Measurements from ENCODE around the gene ADGRL3. TPM values are rescaled to one million over a fixed set of nuclear protein-coding genes. Genes with fewer than 3 reads are reported as not detected.

The ADGRL3 gene
- total and polyA plus RNA-seq, 2 donors (not counting 1 experiment from before 2014, with no cell fraction given) = not detected

DNA sequence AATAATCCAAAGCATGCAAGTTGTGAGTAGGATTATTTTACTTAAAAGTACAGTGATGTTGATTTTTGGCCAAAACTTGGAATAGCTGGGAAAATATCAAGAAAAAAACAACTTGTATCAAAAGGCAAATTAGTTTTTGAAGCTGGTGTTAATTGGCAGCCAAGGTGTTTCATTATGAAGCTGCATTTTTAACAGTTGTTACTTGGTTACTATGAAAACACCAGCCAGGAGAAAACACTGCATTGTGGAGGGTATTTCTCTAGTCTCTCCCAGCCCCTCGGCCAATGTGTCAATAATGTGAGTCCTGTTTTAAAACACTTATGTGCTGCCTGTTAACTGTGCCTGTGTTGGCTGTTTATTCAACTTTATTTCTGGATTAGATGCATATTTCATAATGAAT is 733.4 kb downstream of the ADGRL3 start:
- ChIA-PET CTCF (no interaction called here), POLR2A (no interaction called here)
- no peak overlapping the region for H2AFZ ChIP-seq (ENCODE audit: insufficient read depth, low read depth, low read length, poor library complexity, severe bottlenecking)
- no peaks in the 10 kb centered on the region for H4K20me1 ChIP-seq (ENCODE audit: control insufficient read depth, insufficient read depth, low read length, poor library complexity, severe bottlenecking)
- no peaks in the 10 kb centered on the region for H3K9me3 ChIP-seq (ENCODE audit: control extremely low read depth in 1 of 3, control insufficient read depth in 2 of 3, insufficient read depth in 1 of 3, low read length in 2 of 3)
- H3K4me3 Mint-ChIP-seq = no peak overlapping the region
- intact Hi-C loops (cut with micrococcal nuclease) = no loop called here
- ATAC-seq (ENCODE audit: low read depth) = no peak
- H3K79me2 ChIP-seq (ENCODE audit: control insufficient read depth, insufficient read depth, low read length) = no peaks in the 10 kb centered on the region
- 83% methylated on average over 1 of the region's 1 CpG for WGBS (ENCODE audit: insufficient coverage)
- no peak overlapping the region for H3K27ac Mint-ChIP-seq
- H3K4me1 ChIP-seq (ENCODE audit: control insufficient read depth in 2 of 2, insufficient read depth in 2 of 2, low read length in 2 of 2) = no peaks in the 10 kb centered on the region
- no peaks in the 10 kb centered on the region for H3K4me1 Mint-ChIP-seq
- H3K36me3 ChIP-seq (replicated peaks in 1 of 2; ENCODE audit: control extremely low read depth in 1 of 2, control insufficient read depth in 1 of 2, extremely low read depth in 1 of 2, insufficient read depth in 2 of 2, low read length in 1 of 2) = no peaks in the 10 kb centered on the region
- no peak overlapping the region for H3K27ac ChIP-seq (ENCODE audit: low read length in 2 of 2)
- no peak overlapping the region for H3K9ac ChIP-seq (ENCODE audit: low read length)
- no peak overlapping the region for H3K4me3 ChIP-seq (ENCODE audit: control extremely low read depth in 1 of 5, extremely low read depth in 1 of 5, insufficient read depth in 1 of 5, low read depth in 2 of 5, low read length in 4 of 5)
- H3K27me3 ChIP-seq (replicated peaks in 1 of 4; ENCODE audit: control extremely low read depth in 1 of 4, control insufficient read depth in 3 of 4, insufficient read depth in 4 of 4, low read length in 3 of 4) = no peaks in the 10 kb centered on the region
- no peaks in the 10 kb centered on the region for H3K27me3 Mint-ChIP-seq
- no peak for DNase-seq
- H3K4me2 ChIP-seq (replicated peaks; ENCODE audit: low read depth, low read length, poor library complexity, severe bottlenecking) = no peak overlapping the region
- H3K9me3 Mint-ChIP-seq (ENCODE audit: insufficient read depth) = no peaks in the 10 kb centered on the region
- no peak for TF ChIP-seq CTCF (IDR thresholded peaks at IDR 0.05)

- Histone ChIP-seq H3K36me3 (replicated peaks in 1 of 2; ENCODE audit: control extremely low read depth in 1 of 2, control insufficient read depth in 1 of 2, extremely low read depth in 1 of 2, insufficient read depth in 2 of 2, low read length in 1 of 2) (no peaks in the 10 kb centered on the region), H4K20me1 (ENCODE audit: control insufficient read depth, insufficient read depth, low read length, poor library complexity, severe bottlenecking) (no peaks in the 10 kb centered on the region), H3K9me3 (ENCODE audit: control extremely low read depth in 1 of 3, control insufficient read depth in 2 of 3, insufficient read depth in 1 of 3, low read length in 2 of 3) (no peaks in the 10 kb centered on the region), H3K4me3 (ENCODE audit: control extremely low read depth in 1 of 5, extremely low read depth in 1 of 5, insufficient read depth in 1 of 5, low read depth in 2 of 5, low read length in 4 of 5) (no peak overlapping the region), H3K4me1 (ENCODE audit: control insufficient read depth in 2 of 2, insufficient read depth in 2 of 2, low read length in 2 of 2) (no peaks in the 10 kb centered on the region), H3K79me2 (ENCODE audit: control insufficient read depth, insufficient read depth, low read length) (no peaks in the 10 kb centered on the region), H2AFZ (ENCODE audit: insufficient read depth, low read depth, low read length, poor library complexity, severe bottlenecking) (no peak overlapping the region), H3K4me2 (replicated peaks; ENCODE audit: low read depth, low read length, poor library complexity, severe bottlenecking) (no peak overlapping the region), H3K27me3 (replicated peaks in 1 of 4; ENCODE audit: control extremely low read depth in 1 of 4, control insufficient read depth in 3 of 4, insufficient read depth in 4 of 4, low read length in 3 of 4) (no peaks in the 10 kb centered on the region), H3K9ac (ENCODE audit: low read length) (no peak overlapping the region), H3K27ac (ENCODE audit: low read length in 2 of 2) (no peak overlapping the region)
- Mint-ChIP-seq H3K27ac (no peak overlapping the region), H3K4me1 (no peaks in the 10 kb centered on the region), H3K4me3 (no peak overlapping the region), H3K9me3 (ENCODE audit: insufficient read depth) (no peaks in the 10 kb centered on the region), H3K27me3 (no peaks in the 10 kb centered on the region)
- intact Hi-C loops (cut with micrococcal nuclease) = no loop called here
- no peak for TF ChIP-seq CTCF (IDR thresholded peaks at IDR 0.05)
- no peak for TF ChIP-seq EZH2 (IDR thresholded peaks at IDR 0.05; ENCODE audit: borderline replicate concordance, insufficient read depth, low read depth, low read length, poor library complexity, severe bottlenecking)
- DNase-seq = no peak
- ATAC-seq (ENCODE audit: low read depth) = no peak
- ChIA-PET POLR2A (no interaction called here), CTCF (no interaction called here)
Observed at GRCh38 chr4:61934198-61934597, 734.1 kb downstream of the ADGRL3 start.

Measured in B cell (primary cell).